Measurements from ENCODE around the gene TDRD5.

Gene TDRD5

DNA sequence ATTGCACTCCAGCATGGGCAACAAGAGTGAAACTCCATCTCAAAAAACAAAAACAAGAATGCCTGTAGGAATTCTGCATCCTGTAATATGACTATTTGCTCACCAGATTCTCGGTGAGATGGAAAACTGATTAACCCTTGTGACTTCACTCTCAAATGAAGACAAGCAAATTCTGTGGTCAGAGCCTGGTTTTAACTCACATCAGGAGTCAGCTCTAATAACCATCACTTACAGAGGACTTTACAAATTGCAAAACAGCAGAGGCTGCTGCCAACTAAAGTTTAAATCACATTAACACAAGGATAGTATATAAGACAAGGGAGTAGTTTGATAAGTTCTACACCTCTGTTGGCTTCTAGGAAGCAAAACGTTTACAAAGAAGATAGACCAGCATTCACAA is 115.8 kb downstream of the TDRD5 start:
- TF ChIP-seq, protein P1, sequence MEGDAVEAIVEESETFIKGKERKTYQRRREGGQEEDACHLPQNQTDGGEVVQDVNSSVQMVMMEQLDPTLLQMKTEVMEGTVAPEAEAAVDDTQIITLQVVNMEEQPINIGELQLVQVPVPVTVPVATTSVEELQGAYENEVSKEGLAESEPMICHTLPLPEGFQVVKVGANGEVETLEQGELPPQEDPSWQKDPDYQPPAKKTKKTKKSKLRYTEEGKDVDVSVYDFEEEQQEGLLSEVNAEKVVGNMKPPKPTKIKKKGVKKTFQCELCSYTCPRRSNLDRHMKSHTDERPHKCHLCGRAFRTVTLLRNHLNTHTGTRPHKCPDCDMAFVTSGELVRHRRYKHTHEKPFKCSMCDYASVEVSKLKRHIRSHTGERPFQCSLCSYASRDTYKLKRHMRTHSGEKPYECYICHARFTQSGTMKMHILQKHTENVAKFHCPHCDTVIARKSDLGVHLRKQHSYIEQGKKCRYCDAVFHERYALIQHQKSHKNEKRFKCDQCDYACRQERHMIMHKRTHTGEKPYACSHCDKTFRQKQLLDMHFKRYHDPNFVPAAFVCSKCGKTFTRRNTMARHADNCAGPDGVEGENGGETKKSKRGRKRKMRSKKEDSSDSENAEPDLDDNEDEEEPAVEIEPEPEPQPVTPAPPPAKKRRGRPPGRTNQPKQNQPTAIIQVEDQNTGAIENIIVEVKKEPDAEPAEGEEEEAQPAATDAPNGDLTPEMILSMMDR (IDR thresholded peaks at IDR 0.05; ENCODE audit: low read depth, low read length): no peak
- no peak for DNase-seq (ENCODE audit: low read depth, low spot score)
- in situ Hi-C loops (cut with HindIII; ENCODE audit: low sequenced_read_pairs): no loop called here

DNA sequence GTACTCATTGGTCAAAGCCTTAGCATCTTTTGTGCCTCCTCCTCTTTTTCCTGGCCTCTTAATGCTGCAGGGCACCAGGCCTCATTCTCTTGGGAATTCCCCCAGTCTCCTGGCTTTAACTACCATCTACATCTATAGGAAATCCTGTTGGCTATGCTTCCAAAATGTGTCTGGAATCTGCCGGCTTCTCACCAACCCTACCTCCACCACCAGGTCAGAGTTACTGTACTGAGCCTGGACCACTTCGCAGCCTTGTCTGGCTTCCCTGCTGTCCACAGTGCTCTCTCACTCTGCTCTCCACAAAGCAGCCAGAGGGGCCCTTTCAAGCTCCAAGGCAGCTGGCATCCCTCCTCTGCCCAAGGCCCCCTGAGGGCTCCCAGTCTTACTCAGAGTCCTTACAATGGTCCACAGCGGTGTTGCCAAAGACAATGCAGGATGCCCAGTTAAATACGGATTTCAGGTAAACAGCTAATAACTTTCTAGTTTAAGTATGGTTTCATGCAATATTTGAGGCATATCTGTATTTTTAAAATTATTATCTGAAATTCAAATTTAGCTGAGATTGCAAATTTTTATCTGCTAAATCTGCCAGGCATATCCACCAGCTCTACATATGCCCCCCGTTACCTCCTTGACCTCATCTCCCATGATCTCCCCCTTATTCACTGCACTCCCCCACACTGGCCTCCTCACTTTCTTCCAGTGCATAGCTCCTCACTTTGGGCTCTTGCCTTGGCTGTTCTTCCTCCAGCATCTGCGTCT is 117.0 kb downstream of the TDRD5 start:
- DNase-seq (ENCODE audit: low read depth, low spot score): no peak
- TF ChIP-seq, protein P1 (IDR thresholded peaks at IDR 0.05; ENCODE audit: low read depth, low read length): no peak
- H3K4me3 ChIP-seq (ENCODE audit: low read depth, low read length): no peak overlapping the region
- in situ Hi-C loops (cut with HindIII; ENCODE audit: low sequenced_read_pairs): no loop called here

More for the DNA sequence above, 115.8 kb downstream of the TDRD5 start:
- H3K4me3 ChIP-seq (ENCODE audit: low read depth, low read length): no peak overlapping the region

DNA sequence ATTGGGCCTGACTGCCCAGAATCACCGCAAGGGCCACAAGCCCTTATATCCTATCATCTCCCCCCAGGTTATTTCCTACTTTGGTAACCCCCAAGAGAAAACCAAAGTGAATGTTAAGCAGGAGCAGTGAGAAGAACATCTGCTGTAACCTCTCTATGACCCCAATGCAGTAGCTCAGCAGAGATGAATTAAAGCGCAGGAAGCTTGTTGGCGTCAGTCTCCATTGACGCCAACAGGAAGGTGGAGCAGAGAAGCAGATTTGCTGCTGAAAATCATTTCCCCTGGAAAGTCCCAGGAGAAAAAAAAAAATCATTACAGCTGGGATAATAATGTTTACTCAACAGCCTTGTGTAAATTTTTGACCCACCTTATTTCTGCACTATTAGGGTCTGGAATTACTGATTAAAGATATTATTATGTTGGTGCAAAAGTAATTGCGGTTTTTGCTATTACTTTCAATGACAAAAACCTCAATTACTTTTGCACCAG is 118.3 kb downstream of the TDRD5 start:
- no peak overlapping the region for H3K4me3 ChIP-seq (ENCODE audit: low read depth, low read length)
- TF ChIP-seq, protein P1 (IDR thresholded peaks at IDR 0.05; ENCODE audit: low read depth, low read length): no peak
- peak; percentile 42 for DNase-seq (ENCODE audit: low read depth, low spot score)
- in situ Hi-C loops (cut with HindIII; ENCODE audit: low sequenced_read_pairs): no loop called here

DNA sequence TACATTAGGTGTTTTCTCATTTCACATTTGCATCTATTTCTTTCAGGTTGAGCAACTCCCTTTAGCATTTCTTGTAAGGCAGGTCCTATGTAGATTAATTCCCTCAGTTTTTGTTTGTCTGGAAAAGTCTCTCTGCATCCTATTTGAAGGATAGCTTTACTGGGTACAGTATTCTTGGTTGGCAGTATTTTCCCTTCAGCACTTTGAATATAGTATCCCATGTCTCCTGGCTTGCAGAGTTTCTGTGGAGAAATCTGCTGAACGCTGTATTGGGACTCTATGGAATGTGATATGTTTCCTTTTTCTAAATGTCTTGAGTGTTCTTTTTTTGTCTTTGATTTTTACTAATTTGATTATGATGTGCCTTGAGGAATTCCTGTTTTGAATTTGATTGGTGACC is 122.5 kb downstream of the TDRD5 start:
- in situ Hi-C loops (cut with HindIII; ENCODE audit: low sequenced_read_pairs): no loop called here
- TF ChIP-seq, protein P1 (IDR thresholded peaks at IDR 0.05; ENCODE audit: low read depth, low read length): no peak
- no peak overlapping the region for H3K4me3 ChIP-seq (ENCODE audit: low read depth, low read length)
- no peak for DNase-seq (ENCODE audit: low read depth, low spot score)

DNA sequence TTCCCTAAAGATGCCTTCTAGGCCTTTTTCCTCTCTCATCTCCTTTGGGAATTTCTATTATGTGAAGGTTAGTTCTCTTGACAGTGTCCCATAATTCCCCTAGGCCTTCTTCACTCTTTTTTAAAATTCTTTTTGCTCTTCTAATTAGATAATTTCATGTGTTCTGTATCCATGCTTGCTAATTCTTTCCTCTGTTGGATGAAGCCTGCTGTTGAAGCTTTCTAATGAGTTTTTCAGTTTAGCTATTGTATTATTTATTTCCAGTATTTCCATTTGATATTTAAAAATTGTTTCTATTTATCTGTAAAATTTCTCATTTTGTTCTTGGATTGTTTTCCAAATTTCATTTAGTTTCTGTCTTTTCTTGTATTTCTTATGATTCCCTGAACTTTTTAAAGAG is 123.0 kb downstream of the TDRD5 start:
- TF ChIP-seq, protein P1 (IDR thresholded peaks at IDR 0.05; ENCODE audit: low read depth, low read length): no peak
- in situ Hi-C loops (cut with HindIII; ENCODE audit: low sequenced_read_pairs): no loop called here
- DNase-seq (ENCODE audit: low read depth, low spot score): no peak
- H3K4me3 ChIP-seq (ENCODE audit: low read depth, low read length): no peak overlapping the region

DNA sequence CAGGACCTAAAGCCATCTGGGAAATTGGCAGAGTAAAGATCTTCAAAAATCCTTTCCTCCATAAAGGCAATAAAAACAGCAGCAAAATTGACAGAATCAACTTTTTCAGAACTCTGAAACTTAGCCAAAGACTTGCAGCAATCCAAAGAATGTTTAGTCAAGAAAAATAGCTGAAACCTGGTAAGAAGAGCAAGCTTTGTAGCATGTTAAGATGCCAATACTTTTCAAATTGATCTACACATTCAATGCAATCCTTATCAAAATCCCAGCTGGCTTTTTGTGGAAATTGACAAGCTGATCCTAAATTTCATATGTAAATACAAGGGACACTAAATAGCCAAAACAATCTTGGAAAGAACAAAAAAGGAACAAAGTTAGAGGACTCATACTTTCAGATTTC is 127.6 kb downstream of the TDRD5 start:
- DNase-seq (ENCODE audit: low read depth, low spot score): no peak
- no peak overlapping the region for H3K4me3 ChIP-seq (ENCODE audit: low read depth, low read length)
- TF ChIP-seq, protein P1 (IDR thresholded peaks at IDR 0.05; ENCODE audit: low read depth, low read length): no peak
- in situ Hi-C loops (cut with HindIII; ENCODE audit: low sequenced_read_pairs): no loop called here
